ENCODE results near the gene MSANTD2.

GRCh38 chr11:124760806-124761205 lies 39.4 kb downstream of the MSANTD2 start:
- TF ChIP-seq GATA3 (IDR thresholded peaks at IDR 0.05; ENCODE audit: low read depth, low read length) (no peak), GATA2 (IDR thresholded peaks at IDR 0.05; ENCODE audit: low read depth, low read length) (no peak)

Data from SH-SY5Y (cell line).